HepG2 (cell line): Measurements from ENCODE around the gene NRN1L. TPM values are rescaled to one million over a fixed set of nuclear protein-coding genes. Genes with fewer than 3 reads are reported as not detected.

Experiments used
- AFF4 ChIP-seq: sonication (generic); formaldehyde crosslinking; IDR thresholded peaks from 2 replicates; pipeline ENCODE4 v1.4.0; 2020; ENCODE audit warnings: missing genetic modification reagents
- FOXP4 ChIP-seq: sonication (generic); formaldehyde crosslinking; IDR thresholded peaks from 2 replicates; pipeline ENCODE4 v1.4.0; 2020; ENCODE audit warnings: missing genetic modification reagents
- HOXD1 ChIP-seq: sonication (generic); formaldehyde crosslinking; IDR thresholded peaks from 2 replicates; pipeline ENCODE4 v1.5.0; 2020; ENCODE audit warnings: missing genetic modification reagents
- ISL2 ChIP-seq: sonication (generic); formaldehyde crosslinking; IDR thresholded peaks from 2 replicates; pipeline ENCODE4 v1.5.0; 2020; ENCODE audit warnings: missing genetic modification reagents
- KLF6 ChIP-seq: IDR thresholded peaks from 2 replicates; pipeline ENCODE4 v1.8.0; 2016; ENCODE audit warnings: missing biosample characterization, missing genetic modification reagents
- PAXIP1 ChIP-seq: sonication (generic); formaldehyde crosslinking; conservative IDR thresholded peaks from 2 replicates; pipeline ENCODE4 v1.4.0; 2020; ENCODE audit warnings: mild to moderate bottlenecking, missing genetic modification reagents, moderate library complexity
- PLSCR1 ChIP-seq: sonication (generic); formaldehyde crosslinking; IDR thresholded peaks from 2 replicates; pipeline ENCODE4 v1.5.0; 2020; ENCODE audit warnings: missing genetic modification reagents, mild to moderate bottlenecking, borderline replicate concordance
- SUZ12 ChIP-seq: fragments of 150-350 bp; IDR thresholded peaks from 2 replicates; pipeline ENCODE4 v1.6.1; 2014; ENCODE audit warnings: low read depth, low read length
- ZHX1 ChIP-seq: sonication (generic); formaldehyde crosslinking; IDR thresholded peaks from 2 replicates; pipeline ENCODE4 v1.8.1; 2022; ENCODE audit warnings: low read depth, mild to moderate bottlenecking, missing genetic modification reagents
- ZNF263 ChIP-seq: sonication (generic); formaldehyde crosslinking; IDR thresholded peaks from 2 replicates; pipeline ENCODE4 v1.4.0; 2020; ENCODE audit warnings: missing genetic modification reagents
- ZNF530 ChIP-seq: sonication (generic); formaldehyde crosslinking; IDR thresholded peaks from 2 replicates; pipeline ENCODE4 v1.5.0; 2020; ENCODE audit warnings: low read depth, mild to moderate bottlenecking, missing genetic modification reagents
- ZNF737 ChIP-seq: sonication (generic); formaldehyde crosslinking; IDR thresholded peaks from 2 replicates; pipeline ENCODE4 v1.5.0; 2020; ENCODE audit warnings: missing genetic modification reagents, mild to moderate bottlenecking, borderline replicate concordance
- polyA plus RNA-seq, 8 experiments: library from polyadenylated mRNA; depleted of rRNA in 3 of 8; stranded (reverse) in 7 of 8; unstranded in 1 of 8; fragments of >200 nt; fragmentation: Illumina TruSeq in 4 of 8; extraction: Trizol in 4 of 8; gene quantifications; 2 replicates each; pipeline versions ENCODE4 v1.2.1 to v1.2.3, GENCODE V29; 2011 to 2016; ENCODE audit warnings: low read depth in 4 of 8, missing spikeins in 1 of 8, mixed read lengths in 1 of 8; ENCODE audit not compliant: insufficient read depth in 1 of 8
- total RNA-seq, 5 experiments: library from RNA; depleted of rRNA; stranded (reverse); fragments of >200 nt; fragmentation: Illumina TruSeq; extraction: Trizol; gene quantifications; 2 replicates each; pipeline ENCODE4 v1.2.3, GENCODE V29; 2016; ENCODE audit warnings: low read depth in 1 of 5

The NRN1L gene
- total and polyA plus RNA-seq, 2 of the 13 experiments (the other 11 are each of a cell fraction or from before 2014, with no cell fraction given) = 0.53 to 1.2 TPM

- TF ChIP-seq ZHX1 (CRISPR knock-in tag) = peak; percentile 64
- TF ChIP-seq PAXIP1 (CRISPR knock-in tag) = no peak
- TF ChIP-seq PLSCR1 = no peak
- TF ChIP-seq HOXD1 = peak; percentile 92
- 0 out of 2 replicates have a peak, but pooled peaks have one; percentile 61 for TF ChIP-seq AFF4 (CRISPR knock-in tag)
- no peak for TF ChIP-seq ZNF263
- 0 out of 2 replicates have a peak, but pooled peaks have one; percentile 12 for TF ChIP-seq KLF6 (CRISPR knock-in tag)
- TF ChIP-seq ZNF737 (CRISPR knock-in tag) = no peak
- no peak; the same call in 1 of the 2 replicates for TF ChIP-seq ISL2 (CRISPR knock-in tag)
- no peak; the same call in 1 of the 2 replicates for TF ChIP-seq ZNF530 (CRISPR knock-in tag)
- no peak for TF ChIP-seq FOXP4 (CRISPR knock-in tag)
- no peak for TF ChIP-seq SUZ12
Observed at GRCh38 chr16:67892899-67893742, 8.4 kb downstream of the NRN1L start, which contains the start of gene PSKH1 (continued).
